ENCODE results near the gene ABCF3.

ABCF3 gene

GRCh38 chr3:184196536-184196935 lies 10.5 kb downstream of the ABCF3 start:
- no peak overlapping the region for H4K91ac ChIP-seq (ENCODE audit: low read depth, low read length, poor library complexity)
- H2BK15ac ChIP-seq (ENCODE audit: low read length): no peak overlapping the region
- H3K18ac ChIP-seq (ENCODE audit: low read length): no peak overlapping the region
- H3K4me3 ChIP-seq (ENCODE audit: low read length in 2 of 2): peak overlapping the region in 1 of 2 donors; percentile 59
- no peak for DNase-seq (ENCODE audit: low spot score)
- no peak overlapping the region for H3K4ac ChIP-seq (ENCODE audit: low read length)
- no peak overlapping the region for H2AFZ ChIP-seq (ENCODE audit: low read length)
- H2AK5ac ChIP-seq (ENCODE audit: low read depth, low read length): peak overlapping the region; percentile 35
- no peaks in the 10 kb centered on the region for H3K79me1 ChIP-seq (ENCODE audit: low read depth, low read length)
- no peak overlapping the region for H4K8ac ChIP-seq (ENCODE audit: low read depth, low read length)
- H2BK5ac ChIP-seq (ENCODE audit: low read length): peak overlapping the region; percentile 82
- H3K27me3 ChIP-seq (ENCODE audit: control insufficient read depth in 3 of 3, insufficient read depth in 3 of 3, low read depth in 1 of 3, low read length in 3 of 3): no peaks in the 10 kb centered on the region
- H3K36me3 ChIP-seq (replicated peaks in 1 of 2; ENCODE audit: control insufficient read depth in 2 of 2, insufficient read depth in 2 of 2, low read length in 2 of 2): peaks cover 18 to 37% of the 10 kb centered on the region in 2 donors
- H3K9me3 ChIP-seq (replicated peaks in 1 of 2; ENCODE audit: control insufficient read depth in 2 of 2, insufficient read depth in 1 of 2, low read depth in 1 of 2, low read length in 2 of 2): no peaks in the 10 kb centered on the region
- H3K23ac ChIP-seq (ENCODE audit: low read depth, low read length, poor library complexity): no peak overlapping the region
- H3K4me2 ChIP-seq (ENCODE audit: insufficient read depth, low read length, poor library complexity, severe bottlenecking): no peak overlapping the region
- no CpG with 5 or more reads among the region's 6 CpGs for WGBS, 2 donors (ENCODE audit: extremely low coverage in 2 of 2, insufficient read length in 2 of 2, insufficient replicate concordance in 1 of 2)
- no peak overlapping the region for H2BK12ac ChIP-seq (ENCODE audit: low read length)
- no peaks in the 10 kb centered on the region for H3K4me1 ChIP-seq (ENCODE audit: control insufficient read depth in 2 of 2, insufficient read depth in 1 of 2, low read depth in 1 of 2, low read length in 2 of 2)
- no peak overlapping the region for H3K14ac ChIP-seq (ENCODE audit: low read length)
- H3K27ac ChIP-seq (replicated peaks; ENCODE audit: low read length): no peak overlapping the region
- no peak overlapping the region for H3K9ac ChIP-seq (ENCODE audit: low read depth, low read length, poor library complexity)
- H2BK120ac ChIP-seq (ENCODE audit: low read depth, low read length): no peak overlapping the region

- no CpG with 5 or more reads among the region's 9 CpGs for WGBS, 2 donors (ENCODE audit: extremely low coverage in 2 of 2, insufficient read length in 2 of 2, insufficient replicate concordance in 1 of 2)
- H3K4me1 ChIP-seq (ENCODE audit: control insufficient read depth in 2 of 2, insufficient read depth in 1 of 2, low read depth in 1 of 2, low read length in 2 of 2): no peaks in the 10 kb centered on the region
Observed at GRCh38 chr3:184198509-184198908, 12.5 kb downstream of the ABCF3 start.

GRCh38 chr3:184200825-184201224 lies 14.8 kb downstream of the ABCF3 start:
- Histone ChIP-seq H4K8ac (ENCODE audit: low read depth, low read length) (no peak overlapping the region), H3K23ac (ENCODE audit: low read depth, low read length, poor library complexity) (no peak overlapping the region), H3K14ac (ENCODE audit: low read length) (no peak overlapping the region), H3K9ac (ENCODE audit: low read depth, low read length, poor library complexity) (no peak overlapping the region), H3K4me1 (ENCODE audit: control insufficient read depth in 2 of 2, insufficient read depth in 1 of 2, low read depth in 1 of 2, low read length in 2 of 2) (no peaks in the 10 kb centered on the region), H3K36me3 (replicated peaks in 1 of 2; ENCODE audit: control insufficient read depth in 2 of 2, insufficient read depth in 2 of 2, low read length in 2 of 2) (peaks cover 0 to 2% of the 10 kb centered on the region in 2 donors), H3K27me3 (ENCODE audit: control insufficient read depth in 3 of 3, insufficient read depth in 3 of 3, low read depth in 1 of 3, low read length in 3 of 3) (no peaks in the 10 kb centered on the region), H3K27ac (replicated peaks; ENCODE audit: low read length) (no peak overlapping the region), H2BK5ac (ENCODE audit: low read length) (no peak overlapping the region), H2AK5ac (ENCODE audit: low read depth, low read length) (no peak overlapping the region), H2BK120ac (ENCODE audit: low read depth, low read length) (no peak overlapping the region), H3K4me3 (ENCODE audit: low read length in 2 of 2) (no peak overlapping the region), H2BK15ac (ENCODE audit: low read length) (no peak overlapping the region), H4K91ac (ENCODE audit: low read depth, low read length, poor library complexity) (no peak overlapping the region), H2BK12ac (ENCODE audit: low read length) (no peak overlapping the region), H2AFZ (ENCODE audit: low read length) (no peak overlapping the region), H3K4ac (ENCODE audit: low read length) (no peak overlapping the region), H3K79me1 (ENCODE audit: low read depth, low read length) (no peaks in the 10 kb centered on the region), H3K4me2 (ENCODE audit: insufficient read depth, low read length, poor library complexity, severe bottlenecking) (no peak overlapping the region), H3K9me3 (replicated peaks in 1 of 2; ENCODE audit: control insufficient read depth in 2 of 2, insufficient read depth in 1 of 2, low read depth in 1 of 2, low read length in 2 of 2) (no peaks in the 10 kb centered on the region), H3K18ac (ENCODE audit: low read length) (no peak overlapping the region)
- no peak for DNase-seq (ENCODE audit: low spot score)

More at GRCh38 chr3:184198509-184198908, 12.5 kb downstream of the ABCF3 start:
- no peaks in the 10 kb centered on the region for H3K9me3 ChIP-seq (replicated peaks in 1 of 2; ENCODE audit: control insufficient read depth in 2 of 2, insufficient read depth in 1 of 2, low read depth in 1 of 2, low read length in 2 of 2)
- no peak overlapping the region for H3K23ac ChIP-seq (ENCODE audit: low read depth, low read length, poor library complexity)
- H2AK5ac ChIP-seq (ENCODE audit: low read depth, low read length): no peak overlapping the region
- no peak overlapping the region for H2BK12ac ChIP-seq (ENCODE audit: low read length)
- no peak overlapping the region for H3K27ac ChIP-seq (replicated peaks; ENCODE audit: low read length)
- no peak overlapping the region for H2AFZ ChIP-seq (ENCODE audit: low read length)
- H3K36me3 ChIP-seq (replicated peaks in 1 of 2; ENCODE audit: control insufficient read depth in 2 of 2, insufficient read depth in 2 of 2, low read length in 2 of 2): peaks cover 7 to 19% of the 10 kb centered on the region in 2 donors
- DNase-seq (ENCODE audit: low spot score): no peak
- no peak overlapping the region for H2BK120ac ChIP-seq (ENCODE audit: low read depth, low read length)
- H3K18ac ChIP-seq (ENCODE audit: low read length): no peak overlapping the region
- H2BK15ac ChIP-seq (ENCODE audit: low read length): no peak overlapping the region
- no peaks in the 10 kb centered on the region for H3K79me1 ChIP-seq (ENCODE audit: low read depth, low read length)
- H3K9ac ChIP-seq (ENCODE audit: low read depth, low read length, poor library complexity): no peak overlapping the region
- no peak overlapping the region for H3K4me2 ChIP-seq (ENCODE audit: insufficient read depth, low read length, poor library complexity, severe bottlenecking)
- H3K4ac ChIP-seq (ENCODE audit: low read length): no peak overlapping the region
- H3K4me3 ChIP-seq (ENCODE audit: low read length in 2 of 2): no peak overlapping the region
- H4K91ac ChIP-seq (ENCODE audit: low read depth, low read length, poor library complexity): no peak overlapping the region
- H2BK5ac ChIP-seq (ENCODE audit: low read length): no peak overlapping the region
- no peaks in the 10 kb centered on the region for H3K27me3 ChIP-seq (ENCODE audit: control insufficient read depth in 3 of 3, insufficient read depth in 3 of 3, low read depth in 1 of 3, low read length in 3 of 3)
- H3K14ac ChIP-seq (ENCODE audit: low read length): no peak overlapping the region
- H4K8ac ChIP-seq (ENCODE audit: low read depth, low read length): no peak overlapping the region

GRCh38 chr3:184203526-184203925 lies 17.5 kb downstream of the ABCF3 start:
- no peak overlapping the region for H2BK120ac ChIP-seq (ENCODE audit: low read depth, low read length)
- H3K4me3 ChIP-seq (ENCODE audit: low read length in 2 of 2): peak overlapping the region in 1 of 2 donors; percentile 35
- H2AFZ ChIP-seq (ENCODE audit: low read length): no peak overlapping the region
- DNase-seq (ENCODE audit: low spot score): no peak
- no peak overlapping the region for H2BK12ac ChIP-seq (ENCODE audit: low read length)
- H3K23ac ChIP-seq (ENCODE audit: low read depth, low read length, poor library complexity): no peak overlapping the region
- H3K4me2 ChIP-seq (ENCODE audit: insufficient read depth, low read length, poor library complexity, severe bottlenecking): no peak overlapping the region
- no peak overlapping the region for H2BK5ac ChIP-seq (ENCODE audit: low read length)
- H3K36me3 ChIP-seq (replicated peaks in 1 of 2; ENCODE audit: control insufficient read depth in 2 of 2, insufficient read depth in 2 of 2, low read length in 2 of 2): no peaks in the 10 kb centered on the region
- no peak overlapping the region for H2BK15ac ChIP-seq (ENCODE audit: low read length)
- H3K79me1 ChIP-seq (ENCODE audit: low read depth, low read length): no peaks in the 10 kb centered on the region
- H2AK5ac ChIP-seq (ENCODE audit: low read depth, low read length): no peak overlapping the region
- H3K27ac ChIP-seq (replicated peaks; ENCODE audit: low read length): no peak overlapping the region
- H3K9me3 ChIP-seq (replicated peaks in 1 of 2; ENCODE audit: control insufficient read depth in 2 of 2, insufficient read depth in 1 of 2, low read depth in 1 of 2, low read length in 2 of 2): no peaks in the 10 kb centered on the region
- H3K14ac ChIP-seq (ENCODE audit: low read length): no peak overlapping the region
- no peak overlapping the region for H3K4ac ChIP-seq (ENCODE audit: low read length)
- WGBS, 2 donors (ENCODE audit: extremely low coverage in 2 of 2, insufficient read length in 2 of 2, insufficient replicate concordance in 1 of 2): no CpG with 5 or more reads among the region's 8 CpGs
- H4K8ac ChIP-seq (ENCODE audit: low read depth, low read length): no peak overlapping the region
- peaks cover 0 to 9% (median 0%) of the 10 kb centered on the region in 3 experiments for H3K27me3 ChIP-seq (ENCODE audit: control insufficient read depth in 3 of 3, insufficient read depth in 3 of 3, low read depth in 1 of 3, low read length in 3 of 3)
- peaks cover 0 to 3% of the 10 kb centered on the region in 2 donors for H3K4me1 ChIP-seq (ENCODE audit: control insufficient read depth in 2 of 2, insufficient read depth in 1 of 2, low read depth in 1 of 2, low read length in 2 of 2)
- H3K9ac ChIP-seq (ENCODE audit: low read depth, low read length, poor library complexity): no peak overlapping the region
- no peak overlapping the region for H3K18ac ChIP-seq (ENCODE audit: low read length)
- no peak overlapping the region for H4K91ac ChIP-seq (ENCODE audit: low read depth, low read length, poor library complexity)

All from neuronal stem cell (in vitro differentiated cells).